HepG2 (cell line): ENCODE measurements around the gene P2RY6. TPM values are rescaled to one million over a fixed set of nuclear protein-coding genes. Genes with fewer than 3 reads are reported as not detected.

Experiments
- ATAC-seq: fragments of 200-7000 bp; cut with Tn5 transposase; 3 replicates; pipeline ENCODE4 v1.9.1; 2020; ENCODE audit warnings: mild to moderate bottlenecking, moderate library complexity
- BruUV-seq: library from RNA; stranded (reverse); fragments of 400-500 nt; replicated peaks from 2 replicates; lab custom pipeline; 2021; lab: Mats Ljungman, UMichigan
- CTCF ChIA-PET: fragments of 300-600 bp; formaldehyde crosslinking; extraction: SDS; loops from one replicate; lab custom pipeline; 2021; ENCODE audit warnings: low total read pairs, inconsistent platforms, low intra/inter-chr PET ratio; lab: Yijun Ruan, JAX
- POLR2A ChIA-PET: fragments of 350-600 bp; sonication (Branson Sonifier 250); formaldehyde crosslinking; loops from one replicate; lab custom pipeline; 2020; ENCODE audit warnings: antibody characterized with exemption, inconsistent platforms; lab: Yijun Ruan, JAX
- DNase-seq: peaks from one replicate; pipeline ENCODE4 v3.0.0-alpha.2; 2015; ENCODE audit warnings: low spot score
- FAIRE-seq: peaks from 3 replicates; lab custom pipeline; 2011; peaks lifted over from hg19 to GRCh38; lab: Jason Lieb, UNC
- H2AFZ ChIP-seq: one replicate; pipeline ENCODE4 v1.6.1; 2011; ENCODE audit warnings: low read length, inconsistent platforms
- H3K27ac ChIP-seq: fragments of 300-600 bp; 3 replicates; pipeline ENCODE4 v1.8.0; 2011; ENCODE audit warnings: mixed run types, mild to moderate bottlenecking, mixed read lengths, low read length, inconsistent platforms; ENCODE audit not compliant: insufficient read depth; ENCODE audit errors: extremely low read length
- H3K27me3 ChIP-seq, 2 experiments: fragments of 200-600 bp in 1 of 2; 2 replicates in 1 of 2; 3 replicates in 1 of 2; pipeline versions ENCODE4 v1.6.0 to v1.8.0; 2011; ENCODE audit warnings: low read length in 2 of 2, mild to moderate bottlenecking in 2 of 2, moderate library complexity in 2 of 2, inconsistent platforms in 1 of 2; ENCODE audit not compliant: insufficient read depth in 2 of 2, control insufficient read depth in 1 of 2
- H3K36me3 ChIP-seq, 2 experiments: fragments of 200-600 bp in 1 of 2; replicated peaks in 1 of 2; 2 replicates in 1 of 2; 3 replicates in 1 of 2; pipeline versions ENCODE4 v1.5.1 to v1.8.0; 2011; ENCODE audit warnings: low read length in 2 of 2, inconsistent platforms in 1 of 2; ENCODE audit not compliant: insufficient read depth in 2 of 2, control insufficient read depth in 1 of 2
- H3K4me1 ChIP-seq: 2 replicates; pipeline ENCODE4 v1.5.1; 2012; ENCODE audit warnings: low read length, inconsistent platforms; ENCODE audit not compliant: insufficient read depth
- H3K4me2 ChIP-seq: 2 replicates; pipeline ENCODE4 v1.6.0; 2011; ENCODE audit warnings: low read depth, low read length, inconsistent platforms
- H3K4me3 ChIP-seq, 3 experiments: fragments of 200-600 bp in 1 of 3; sonication (generic), shearing (Covaris generic) in 1 of 3; replicated peaks in 1 of 3; 2 replicates each; pipeline ENCODE4 v1.5.1; 2011 to 2016; ENCODE audit warnings: low read length in 3 of 3, inconsistent platforms in 2 of 3, low read depth in 2 of 3, mild to moderate bottlenecking in 2 of 3, control low read depth in 1 of 3, mixed read lengths in 1 of 3; ENCODE audit not compliant: insufficient read depth in 1 of 3
- H3K79me2 ChIP-seq: one replicate; pipeline ENCODE4 v1.6.1; 2011; ENCODE audit warnings: low read length, inconsistent platforms; ENCODE audit not compliant: insufficient read depth
- H3K9ac ChIP-seq: 2 replicates; pipeline ENCODE4 v1.6.0; 2011; ENCODE audit warnings: mild to moderate bottlenecking, low read depth, low read length, inconsistent platforms; ENCODE audit not compliant: insufficient read depth
- H3K9me3 ChIP-seq: 2 replicates; pipeline ENCODE4 v1.5.1; 2012; ENCODE audit warnings: mild to moderate bottlenecking, low read length
- H4K20me1 ChIP-seq: 2 replicates; pipeline ENCODE4 v1.6.0; 2011; ENCODE audit warnings: inconsistent platforms, mild to moderate bottlenecking, low read length, moderate library complexity; ENCODE audit not compliant: insufficient read depth
- ATRX ChIP-seq: sonication (generic); formaldehyde crosslinking; IDR thresholded peaks from 2 replicates; pipeline ENCODE4 v1.4.0; 2020; ENCODE audit warnings: missing genetic modification reagents, borderline replicate concordance
- CBX5 ChIP-seq: sonication (generic); formaldehyde crosslinking; IDR thresholded peaks from 2 replicates; pipeline ENCODE4 v1.4.0; 2020; ENCODE audit warnings: missing genetic modification reagents, borderline replicate concordance
- ELF3 ChIP-seq: IDR thresholded peaks from 2 replicates; pipeline ENCODE4 v1.6.1; 2016; ENCODE audit warnings: missing genetic modification reagents, missing compliant biosample characterization
- FUBP1 ChIP-seq: sonication (generic); formaldehyde crosslinking; IDR thresholded peaks from 2 replicates; pipeline ENCODE4 v1.5.1; 2020; ENCODE audit warnings: missing genetic modification reagents, mild to moderate bottlenecking, borderline replicate concordance
- HNF4A ChIP-seq: sonication (generic); formaldehyde crosslinking; IDR thresholded peaks from 2 replicates; pipeline ENCODE4 v1.4.0; 2020; ENCODE audit warnings: missing genetic modification reagents
- KLF11 ChIP-seq: IDR thresholded peaks from 2 replicates; pipeline ENCODE4 v1.6.1; 2016; ENCODE audit warnings: missing compliant biosample characterization
- POGK ChIP-seq: sonication (generic); formaldehyde crosslinking; conservative IDR thresholded peaks from 2 replicates; pipeline ENCODE4 v1.8.0; 2022; ENCODE audit warnings: mild to moderate bottlenecking, moderate library complexity, missing genetic modification reagents
- PRMT3 ChIP-seq: sonication (generic); formaldehyde crosslinking; IDR thresholded peaks from 2 replicates; pipeline ENCODE4 v1.8.1; 2022; ENCODE audit warnings: low read depth, mild to moderate bottlenecking, moderate library complexity, missing genetic modification reagents, borderline replicate concordance
- SMAD9 ChIP-seq: sonication (generic); formaldehyde crosslinking; IDR thresholded peaks from 2 replicates; pipeline ENCODE4 v1.5.1; 2020; ENCODE audit warnings: mild to moderate bottlenecking, missing genetic modification reagents
- TOE1 ChIP-seq: sonication (generic); formaldehyde crosslinking; IDR thresholded peaks from 2 replicates; pipeline ENCODE4 v1.4.0; 2020; ENCODE audit warnings: mild to moderate bottlenecking, missing genetic modification reagents
- ZFY ChIP-seq: sonication (generic); formaldehyde crosslinking; IDR thresholded peaks from 2 replicates; pipeline ENCODE4 v1.4.0; 2020; ENCODE audit warnings: missing genetic modification reagents
- ZNF264 ChIP-seq: sonication (generic); formaldehyde crosslinking; IDR thresholded peaks from 2 replicates; pipeline ENCODE4 v1.4.0; 2020; ENCODE audit warnings: missing genetic modification reagents
- ZNF44 ChIP-seq: sonication (generic); formaldehyde crosslinking; IDR thresholded peaks from 2 replicates; pipeline ENCODE4 v1.5.1; 2020; ENCODE audit warnings: mild to moderate bottlenecking, missing genetic modification reagents
- ZNF607 ChIP-seq: sonication (generic); formaldehyde crosslinking; IDR thresholded peaks from 2 replicates; pipeline ENCODE4 v1.5.1; 2020; ENCODE audit warnings: missing genetic modification reagents, mild to moderate bottlenecking, borderline replicate concordance
- ZSCAN29 ChIP-seq: sonication (generic); formaldehyde crosslinking; conservative IDR thresholded peaks from 2 replicates; pipeline ENCODE4 v1.4.0; 2020; ENCODE audit warnings: mild to moderate bottlenecking, missing genetic modification reagents
- WGBS: methylation state at CpG from one replicate; pipeline ENCODE4 v1.1.6; 2017; ENCODE audit warnings: low lambda C conversion rate; 5-methylcytosine and 5-hydroxymethylcytosine counted together
- in situ Hi-C: cut with HindIII; loops from 2 replicates; pipeline ENCODE4 v1.10.0; 2017; ENCODE audit warnings: low pct_unique_long_range_greater_than_20kb; ENCODE audit not compliant: extremely low pct_ligation_motif_present
- intact Hi-C: fragments of 100-400 bp; cut with micrococcal nuclease; formaldehyde crosslinking; loops from one replicate; pipeline ENCODE4 v1.10.0; 2022; ENCODE audit not compliant: unreplicated experiment
- polyA plus RNA-seq, 8 experiments: library from polyadenylated mRNA; depleted of rRNA in 3 of 8; stranded (reverse) in 7 of 8; unstranded in 1 of 8; fragments of >200 nt; fragmentation: Illumina TruSeq in 4 of 8; extraction: Trizol in 4 of 8; gene quantifications; 2 replicates each; pipeline versions ENCODE4 v1.2.1 to v1.2.3, GENCODE V29; 2011 to 2016; ENCODE audit warnings: low read depth in 4 of 8, missing spikeins in 1 of 8, mixed read lengths in 1 of 8; ENCODE audit not compliant: insufficient read depth in 1 of 8
- total RNA-seq, 5 experiments: library from RNA; depleted of rRNA; stranded (reverse); fragments of >200 nt; fragmentation: Illumina TruSeq; extraction: Trizol; gene quantifications; 2 replicates each; pipeline ENCODE4 v1.2.3, GENCODE V29; 2016; ENCODE audit warnings: low read depth in 1 of 5
- TF ChIP-seq, protein P1 (sequence below): IDR thresholded peaks from 2 replicates; pipeline ENCODE4 v1.4.0; 2020; ENCODE audit warnings: mild to moderate bottlenecking, missing genetic modification reagents
- TF ChIP-seq, protein P2 (sequence below): IDR thresholded peaks from 2 replicates; pipeline ENCODE4 v1.6.1; 2018; ENCODE audit warnings: missing genetic modification reagents

Gene P2RY6
- total and polyA plus RNA-seq, 2 of the 13 experiments (the other 11 are each of a cell fraction or from before 2014, with no cell fraction given): 0.09 to 0.29 TPM

DNA sequence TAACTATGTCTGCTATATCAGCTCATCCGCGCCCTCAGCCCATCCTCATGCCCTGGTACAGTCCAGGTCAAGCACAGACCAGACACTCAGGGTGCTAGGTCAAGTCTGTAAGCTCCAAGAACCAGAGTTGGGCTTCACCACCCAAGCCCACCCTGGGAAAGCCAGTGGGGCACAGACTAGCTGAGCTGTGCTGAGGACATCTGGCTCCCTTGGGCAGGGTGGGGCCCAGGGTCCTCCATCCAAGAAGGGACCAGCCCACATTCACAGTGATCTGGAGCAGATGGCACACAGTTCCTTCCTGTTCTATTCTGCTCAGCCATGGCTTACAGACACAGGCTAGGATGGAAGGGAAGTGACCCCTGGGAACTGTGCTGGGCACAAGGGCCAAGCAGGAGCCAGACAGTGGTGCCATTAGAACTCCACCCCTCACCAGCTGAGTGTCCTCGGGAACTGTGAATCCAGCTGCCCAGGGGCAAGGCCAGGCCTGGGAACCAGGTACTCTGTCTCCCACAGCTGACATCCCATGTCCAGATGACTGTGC lies 9.1 kb downstream of the P2RY6 start:
- Histone ChIP-seq H3K9ac (no peak overlapping the region), H3K27ac (no peak overlapping the region), H3K79me2 (no peaks in the 10 kb centered on the region), H3K4me1 (peaks cover 11% of the 10 kb centered on the region), H3K4me3 (no peak overlapping the region), H3K4me2 (no peak overlapping the region), H4K20me1 (no peaks in the 10 kb centered on the region), H2AFZ (no peak overlapping the region), H3K27me3 (peaks cover 6 to 18% of the 10 kb centered on the region in 2 experiments; a peak in 4 of 5 replicates), H3K36me3 (no peaks in the 10 kb centered on the region), H3K9me3 (no peaks in the 10 kb centered on the region)
- ChIA-PET POLR2A (no interaction called here), CTCF (no interaction called here)
- FAIRE-seq: no peak
- BruUV-seq: no TSS peak
- no peak for ATAC-seq
- intact Hi-C loops: no loop called here
- no peak for DNase-seq
- no CpG with 5 or more reads among the region's 3 CpGs for WGBS
- TF ChIP-seq, protein P1, sequence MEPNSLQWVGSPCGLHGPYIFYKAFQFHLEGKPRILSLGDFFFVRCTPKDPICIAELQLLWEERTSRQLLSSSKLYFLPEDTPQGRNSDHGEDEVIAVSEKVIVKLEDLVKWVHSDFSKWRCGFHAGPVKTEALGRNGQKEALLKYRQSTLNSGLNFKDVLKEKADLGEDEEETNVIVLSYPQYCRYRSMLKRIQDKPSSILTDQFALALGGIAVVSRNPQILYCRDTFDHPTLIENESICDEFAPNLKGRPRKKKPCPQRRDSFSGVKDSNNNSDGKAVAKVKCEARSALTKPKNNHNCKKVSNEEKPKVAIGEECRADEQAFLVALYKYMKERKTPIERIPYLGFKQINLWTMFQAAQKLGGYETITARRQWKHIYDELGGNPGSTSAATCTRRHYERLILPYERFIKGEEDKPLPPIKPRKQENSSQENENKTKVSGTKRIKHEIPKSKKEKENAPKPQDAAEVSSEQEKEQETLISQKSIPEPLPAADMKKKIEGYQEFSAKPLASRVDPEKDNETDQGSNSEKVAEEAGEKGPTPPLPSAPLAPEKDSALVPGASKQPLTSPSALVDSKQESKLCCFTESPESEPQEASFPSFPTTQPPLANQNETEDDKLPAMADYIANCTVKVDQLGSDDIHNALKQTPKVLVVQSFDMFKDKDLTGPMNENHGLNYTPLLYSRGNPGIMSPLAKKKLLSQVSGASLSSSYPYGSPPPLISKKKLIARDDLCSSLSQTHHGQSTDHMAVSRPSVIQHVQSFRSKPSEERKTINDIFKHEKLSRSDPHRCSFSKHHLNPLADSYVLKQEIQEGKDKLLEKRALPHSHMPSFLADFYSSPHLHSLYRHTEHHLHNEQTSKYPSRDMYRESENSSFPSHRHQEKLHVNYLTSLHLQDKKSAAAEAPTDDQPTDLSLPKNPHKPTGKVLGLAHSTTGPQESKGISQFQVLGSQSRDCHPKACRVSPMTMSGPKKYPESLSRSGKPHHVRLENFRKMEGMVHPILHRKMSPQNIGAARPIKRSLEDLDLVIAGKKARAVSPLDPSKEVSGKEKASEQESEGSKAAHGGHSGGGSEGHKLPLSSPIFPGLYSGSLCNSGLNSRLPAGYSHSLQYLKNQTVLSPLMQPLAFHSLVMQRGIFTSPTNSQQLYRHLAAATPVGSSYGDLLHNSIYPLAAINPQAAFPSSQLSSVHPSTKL (CRISPR knock-in tag): no peak
- TF ChIP-seq ZNF607 (CRISPR knock-in tag) (no peak), PRMT3 (no peak), SMAD9 (CRISPR knock-in tag) (no peak), ZSCAN29 (CRISPR knock-in tag) (no peak), ATRX (no peak), TOE1 (CRISPR knock-in tag) (no peak), POGK (CRISPR knock-in tag) (no peak), KLF11 (CRISPR knock-in tag) (no peak), FUBP1 (CRISPR knock-in tag) (no peak), CBX5 (no peak), ELF3 (no peak), ZNF44 (no peak), ZNF264 (CRISPR knock-in tag) (no peak), ZFY (no peak), HNF4A (CRISPR knock-in tag) (no peak)
- TF ChIP-seq, protein P2, sequence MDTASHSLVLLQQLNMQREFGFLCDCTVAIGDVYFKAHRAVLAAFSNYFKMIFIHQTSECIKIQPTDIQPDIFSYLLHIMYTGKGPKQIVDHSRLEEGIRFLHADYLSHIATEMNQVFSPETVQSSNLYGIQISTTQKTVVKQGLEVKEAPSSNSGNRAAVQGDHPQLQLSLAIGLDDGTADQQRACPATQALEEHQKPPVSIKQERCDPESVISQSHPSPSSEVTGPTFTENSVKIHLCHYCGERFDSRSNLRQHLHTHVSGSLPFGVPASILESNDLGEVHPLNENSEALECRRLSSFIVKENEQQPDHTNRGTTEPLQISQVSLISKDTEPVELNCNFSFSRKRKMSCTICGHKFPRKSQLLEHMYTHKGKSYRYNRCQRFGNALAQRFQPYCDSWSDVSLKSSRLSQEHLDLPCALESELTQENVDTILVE (CRISPR knock-in tag): no peak
- in situ Hi-C loops: no loop called here
